OCI-LY1 (cell line): ENCODE measurements around the gene LBX1.

Source experiments
- H2AFZ ChIP-seq: fragments of 200-600 bp; sonication (generic), shearing (Covaris generic); 2 replicates; pipeline ENCODE4 v1.6.0; 2014; ENCODE audit warnings: antibody characterized with exemption, mild to moderate bottlenecking, low read length
- H3F3A ChIP-seq: fragments of 200-600 bp; sonication (generic), shearing (Covaris generic); 2 replicates; pipeline ENCODE4 v1.6.0; 2014; ENCODE audit warnings: mild to moderate bottlenecking, antibody characterized with exemption, low read length, moderate library complexity; ENCODE audit not compliant: insufficient read depth
- H3K27ac ChIP-seq: fragments of 200-600 bp; sonication (generic); 2 replicates; pipeline ENCODE4 v1.5.1; 2014; ENCODE audit warnings: low read length, mixed run types, mild to moderate bottlenecking, low read depth; ENCODE audit not compliant: poor library complexity, severe bottlenecking
- H3K27me3 ChIP-seq: fragments of 200-600 bp; sonication (generic); 2 replicates; pipeline ENCODE4 v1.6.0; 2014; ENCODE audit warnings: antibody characterized with exemption, mild to moderate bottlenecking, low read length, moderate library complexity; ENCODE audit not compliant: insufficient read depth
- H3K36me3 ChIP-seq: fragments of 200-600 bp; sonication (generic); 2 replicates; pipeline ENCODE4 v1.6.1; 2014; ENCODE audit warnings: mild to moderate bottlenecking, antibody characterized with exemption, low read length, moderate library complexity, mixed read lengths; ENCODE audit not compliant: insufficient read depth
- H3K4me1 ChIP-seq: fragments of 200-600 bp; sonication (generic); 2 replicates; pipeline ENCODE4 v1.5.1; 2014; ENCODE audit warnings: mild to moderate bottlenecking, low read length, moderate library complexity; ENCODE audit not compliant: insufficient read depth, severe bottlenecking
- H3K4me2 ChIP-seq: fragments of 200-600 bp; sonication (generic), shearing (Covaris generic); 2 replicates; pipeline ENCODE4 v1.6.1; 2014; ENCODE audit warnings: low read length
- H3K4me3 ChIP-seq: fragments of 200-600 bp; sonication (generic); 2 replicates; pipeline ENCODE4 v1.5.1; 2014; ENCODE audit warnings: low read length, low read depth, mild to moderate bottlenecking, mixed read lengths; ENCODE audit not compliant: poor library complexity, severe bottlenecking
- H3K79me2 ChIP-seq: fragments of 200-600 bp; shearing (Covaris generic); 2 replicates; pipeline ENCODE4 v1.6.1; 2016; ENCODE audit warnings: mixed run types, low read length, mixed read lengths; ENCODE audit not compliant: insufficient read depth
- H3K9ac ChIP-seq: fragments of 200-600 bp; sonication (generic), shearing (Covaris generic); 2 replicates; pipeline ENCODE4 v1.6.1; 2014; ENCODE audit warnings: mild to moderate bottlenecking, low read length, mixed read lengths
- H3K9me2 ChIP-seq: fragments of 200-600 bp; sonication (generic), shearing (Covaris generic); 2 replicates; pipeline ENCODE4 v1.6.1; 2014; ENCODE audit warnings: low read depth, mild to moderate bottlenecking, low read length, mixed read lengths
- H3K9me3 ChIP-seq: fragments of 200-600 bp; shearing (Covaris generic); 2 replicates; pipeline ENCODE4 v1.6.1; 2014; ENCODE audit warnings: low read length, mixed read lengths
- H4K20me1 ChIP-seq: fragments of 200-600 bp; sonication (generic), shearing (Covaris generic); 2 replicates; pipeline ENCODE4 v1.6.0; 2016; ENCODE audit warnings: mild to moderate bottlenecking, low read length; ENCODE audit not compliant: insufficient read depth
- CTCF ChIP-seq: fragments of 200-600 bp; sonication (generic), shearing (Covaris generic); IDR thresholded peaks from 2 replicates; pipeline ENCODE4 v1.5.1; 2017; ENCODE audit warnings: mild to moderate bottlenecking, antibody characterized with exemption, low read length, moderate library complexity, mixed read lengths
- EZH2 ChIP-seq: fragments of 200-600 bp; sonication (generic), shearing (Covaris generic); IDR thresholded peaks from 2 replicates; pipeline ENCODE4 v1.8.0; 2017; ENCODE audit warnings: borderline replicate concordance, mixed run types, mild to moderate bottlenecking, antibody characterized with exemption, low read length, moderate library complexity, mixed read lengths

LBX1 gene

GRCh38 chr10:101236376-101237080 is 7.3 kb upstream of the LBX1 start:
- no peak overlapping the region for H3K9ac ChIP-seq
- TF ChIP-seq CTCF (no peak), EZH2 (no peak)
- H3K4me1 ChIP-seq, result no peaks in the 10 kb centered on the region
- no peaks in the 10 kb centered on the region for H4K20me1 ChIP-seq
- no peaks in the 10 kb centered on the region for H3K9me2 ChIP-seq
- H2AFZ ChIP-seq, result no peak overlapping the region
- no peaks in the 10 kb centered on the region for H3K9me3 ChIP-seq
- H3K4me2 ChIP-seq, result no peak overlapping the region
- H3K4me3 ChIP-seq, result no peak overlapping the region
- no peaks in the 10 kb centered on the region for H3K36me3 ChIP-seq
- H3K27ac ChIP-seq, result no peak overlapping the region
- no peaks in the 10 kb centered on the region for H3F3A ChIP-seq
- H3K27me3 ChIP-seq, result no peaks in the 10 kb centered on the region
- no peaks in the 10 kb centered on the region for H3K79me2 ChIP-seq

- TF ChIP-seq EZH2 (no peak), CTCF (no peak)
- H4K20me1 ChIP-seq, result no peaks in the 10 kb centered on the region
- H3F3A ChIP-seq, result no peaks in the 10 kb centered on the region
- no peak overlapping the region for H3K4me2 ChIP-seq
- no peaks in the 10 kb centered on the region for H3K9me3 ChIP-seq
- H3K9me2 ChIP-seq, result no peaks in the 10 kb centered on the region
- no peak overlapping the region for H3K27ac ChIP-seq
- no peaks in the 10 kb centered on the region for H3K36me3 ChIP-seq
- no peak overlapping the region for H3K4me3 ChIP-seq
- H3K27me3 ChIP-seq, result no peaks in the 10 kb centered on the region
- no peak overlapping the region for H2AFZ ChIP-seq
- H3K4me1 ChIP-seq, result no peaks in the 10 kb centered on the region
- H3K79me2 ChIP-seq, result no peaks in the 10 kb centered on the region
- no peak overlapping the region for H3K9ac ChIP-seq
Observed at GRCh38 chr10:101235766-101236165, 6.5 kb upstream of the LBX1 start.

- Histone ChIP-seq H4K20me1 (no peaks in the 10 kb centered on the region), H3K9me2 (no peaks in the 10 kb centered on the region), H3K79me2 (no peaks in the 10 kb centered on the region), H3K4me1 (no peaks in the 10 kb centered on the region), H3F3A (no peaks in the 10 kb centered on the region), H3K9ac (no peak overlapping the region), H3K27ac (no peak overlapping the region), H3K9me3 (no peaks in the 10 kb centered on the region), H2AFZ (no peak overlapping the region), H3K4me2 (no peak overlapping the region), H3K27me3 (no peaks in the 10 kb centered on the region), H3K4me3 (no peak overlapping the region), H3K36me3 (no peaks in the 10 kb centered on the region)
- TF ChIP-seq EZH2, result no peak
Observed at GRCh38 chr10:101234333-101234732, 5.1 kb upstream of the LBX1 start.

- no peaks in the 10 kb centered on the region for H3K4me1 ChIP-seq
- H3K9me2 ChIP-seq, result no peaks in the 10 kb centered on the region
- no peaks in the 10 kb centered on the region for H3K27me3 ChIP-seq
- H3K27ac ChIP-seq, result no peak overlapping the region
- H3K79me2 ChIP-seq, result no peaks in the 10 kb centered on the region
- no peaks in the 10 kb centered on the region for H4K20me1 ChIP-seq
- TF ChIP-seq EZH2 (no peak), CTCF (no peak)
- H3K9me3 ChIP-seq, result no peaks in the 10 kb centered on the region
- H3K9ac ChIP-seq, result no peak overlapping the region
- no peaks in the 10 kb centered on the region for H3K36me3 ChIP-seq
- H3K4me2 ChIP-seq, result no peak overlapping the region
- no peak overlapping the region for H2AFZ ChIP-seq
- no peaks in the 10 kb centered on the region for H3F3A ChIP-seq
- H3K4me3 ChIP-seq, result no peak overlapping the region
Observed at GRCh38 chr10:101233863-101234262, 4.6 kb upstream of the LBX1 start.
